K562 (cell line): ENCODE data around the gene RHOF. TPM values are rescaled to one million over a fixed set of nuclear protein-coding genes. Genes with fewer than 3 reads are reported as not detected.

Source experiments
- ERF ChIP-seq: fragments of 450-650 bp; formaldehyde crosslinking; IDR thresholded peaks from 2 replicates; pipeline ENCODE4 v1.4.0; 2020; ENCODE audit warnings: mild to moderate bottlenecking, mixed read lengths
- HIVEP1 ChIP-seq: fragments of 250-450 bp; sonication (Bioruptor Pico); IDR thresholded peaks from 2 replicates; pipeline ENCODE4 v1.4.0; 2020; ENCODE audit warnings: mild to moderate bottlenecking
- KAT7 ChIP-seq: sonication (generic); formaldehyde crosslinking; IDR thresholded peaks from 2 replicates; pipeline ENCODE4 v1.8.0; 2022; ENCODE audit warnings: missing genetic modification reagents, mild to moderate bottlenecking, borderline replicate concordance
- MEF2A ChIP-seq: IDR thresholded peaks from 2 replicates; pipeline ENCODE4 v1.6.1; 2011; ENCODE audit warnings: low read depth, mild to moderate bottlenecking, low read length, moderate library complexity; ENCODE audit not compliant: control insufficient read depth
- POLR2B ChIP-seq: fragments of 450-650 bp; IDR thresholded peaks from 2 replicates; pipeline ENCODE4 v1.6.1; 2018; ENCODE audit warnings: low read depth; ENCODE audit not compliant: partially characterized antibody
- SIN3A ChIP-seq, 2 experiments: fragments of 150-350 bp in 1 of 2; IDR thresholded peaks; 2 replicates each; pipeline ENCODE4 v1.6.1; 2011 to 2016; ENCODE audit warnings: borderline replicate concordance in 2 of 2, low read depth in 2 of 2, low read length in 2 of 2, mild to moderate bottlenecking in 2 of 2, moderate library complexity in 2 of 2; ENCODE audit not compliant: control insufficient read depth in 1 of 2
- STAT5A ChIP-seq: IDR thresholded peaks from 2 replicates; pipeline ENCODE4 v1.6.1; 2012; ENCODE audit warnings: low read length, inconsistent platforms, borderline replicate concordance
- YY1 ChIP-seq, 3 experiments: IDR thresholded peaks; 2 replicates each; pipeline ENCODE4 v1.6.1; 2011; ENCODE audit warnings: low read length in 2 of 3, mild to moderate bottlenecking in 2 of 3, moderate library complexity in 2 of 3, borderline replicate concordance in 1 of 3, control low read depth in 1 of 3, low read depth in 1 of 3; ENCODE audit not compliant: insufficient read depth in 3 of 3, insufficient replicate concordance in 2 of 3, control insufficient read depth in 1 of 3, insufficient read length in 1 of 3; ENCODE audit errors: extremely low read depth in 1 of 3
- ZNF197 ChIP-seq: fragments of 200-800 bp; sonication (Bioruptor generic); IDR thresholded peaks from 2 replicates; pipeline ENCODE4 v1.6.1; 2016; ENCODE audit warnings: low read depth, missing genetic modification characterization, missing compliant biosample characterization
- ZNF232 ChIP-seq: sonication (generic); formaldehyde crosslinking; IDR thresholded peaks from 2 replicates; pipeline ENCODE4 v1.8.0; 2022; ENCODE audit warnings: mild to moderate bottlenecking, missing genetic modification reagents
- ZNF24 ChIP-seq: fragments of 450-650 bp; IDR thresholded peaks from 2 replicates; pipeline ENCODE4 v1.6.1; 2016
- ZNF695 ChIP-seq: fragments of 450-650 bp; formaldehyde crosslinking; IDR thresholded peaks from 2 replicates; pipeline ENCODE4 v1.4.0; 2020; ENCODE audit warnings: mild to moderate bottlenecking, moderate library complexity
- polyA plus RNA-seq, 8 experiments: library from polyadenylated mRNA; depleted of rRNA in 4 of 8; stranded (reverse) in 5 of 8; unstranded in 3 of 8; fragments of >200 nt; fragmentation: Nextera tagmentation in 2 of 8; fragmentation: Illumina TruSeq in 1 of 8; extraction: Ambion mirVana in 2 of 8; extraction: Trizol in 1 of 8; gene quantifications; 2 replicates each; pipeline versions ENCODE4 v1.2.1 to v1.2.3, GENCODE V29; 2011 to 2014; ENCODE audit warnings: inconsistent platforms in 1 of 8, missing spikeins in 1 of 8
- total RNA-seq, 7 experiments: library from RNA; depleted of rRNA in 6 of 7; stranded (reverse); fragments of >200 nt in 6 of 7; fragmentation: Illumina TruSeq in 2 of 7; extraction: Trizol in 2 of 7; gene quantifications; 2 replicates each; pipeline versions ENCODE4 v1.2.1 to v1.2.3, GENCODE V29; 2011 to 2021; ENCODE audit warnings: low replicate concordance in 1 of 7
- TF ChIP-seq, protein P1 (sequence below), 2 experiments: fragments of 450-650 bp; IDR thresholded peaks; 2 replicates each; pipeline ENCODE4 v1.6.1; 2016; ENCODE audit warnings: mild to moderate bottlenecking in 2 of 2, borderline replicate concordance in 1 of 2, low read depth in 1 of 2, moderate library complexity in 1 of 2
- TF ChIP-seq, protein P2 (sequence below): IDR thresholded peaks from 2 replicates; pipeline ENCODE4 v1.6.1; 2012; ENCODE audit warnings: low read depth, low read length, improper control_type of control experiment, borderline replicate concordance

RHOF gene
- total and polyA plus RNA-seq, 9 of the 15 experiments (the other 6 are each of a cell fraction or from before 2014, with no cell fraction given): 0.13 to 10.1 (median 4.0) TPM

DNA sequence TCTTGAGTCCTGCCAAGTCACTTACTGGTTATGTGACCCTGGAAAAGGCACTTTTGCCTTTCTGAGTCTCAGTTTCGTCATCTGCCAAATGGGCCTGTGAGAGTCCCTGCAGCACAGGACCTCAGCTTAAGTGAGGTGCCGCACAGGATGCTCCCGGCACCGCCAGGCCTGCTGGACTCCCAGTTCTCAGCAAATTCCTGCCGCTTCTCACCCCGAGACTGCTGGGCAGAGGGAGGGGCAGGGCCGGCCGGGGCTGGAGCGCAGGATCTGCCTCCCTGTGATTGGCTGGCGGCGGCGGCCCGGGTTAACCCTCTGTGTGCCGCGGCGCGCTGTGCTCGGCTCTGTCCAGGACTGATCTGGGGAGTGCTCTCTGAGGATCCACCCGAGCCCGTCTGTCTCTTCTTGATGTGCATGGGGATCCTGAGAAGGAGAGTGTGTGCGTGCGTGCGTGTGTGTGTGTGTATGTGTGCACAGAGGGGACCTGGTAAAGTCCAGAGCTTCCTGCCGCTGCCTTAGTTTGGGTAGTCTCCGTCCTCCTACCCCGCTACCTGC lies 18.9 kb upstream of the RHOF start (continued):
- TF ChIP-seq, protein P1, sequence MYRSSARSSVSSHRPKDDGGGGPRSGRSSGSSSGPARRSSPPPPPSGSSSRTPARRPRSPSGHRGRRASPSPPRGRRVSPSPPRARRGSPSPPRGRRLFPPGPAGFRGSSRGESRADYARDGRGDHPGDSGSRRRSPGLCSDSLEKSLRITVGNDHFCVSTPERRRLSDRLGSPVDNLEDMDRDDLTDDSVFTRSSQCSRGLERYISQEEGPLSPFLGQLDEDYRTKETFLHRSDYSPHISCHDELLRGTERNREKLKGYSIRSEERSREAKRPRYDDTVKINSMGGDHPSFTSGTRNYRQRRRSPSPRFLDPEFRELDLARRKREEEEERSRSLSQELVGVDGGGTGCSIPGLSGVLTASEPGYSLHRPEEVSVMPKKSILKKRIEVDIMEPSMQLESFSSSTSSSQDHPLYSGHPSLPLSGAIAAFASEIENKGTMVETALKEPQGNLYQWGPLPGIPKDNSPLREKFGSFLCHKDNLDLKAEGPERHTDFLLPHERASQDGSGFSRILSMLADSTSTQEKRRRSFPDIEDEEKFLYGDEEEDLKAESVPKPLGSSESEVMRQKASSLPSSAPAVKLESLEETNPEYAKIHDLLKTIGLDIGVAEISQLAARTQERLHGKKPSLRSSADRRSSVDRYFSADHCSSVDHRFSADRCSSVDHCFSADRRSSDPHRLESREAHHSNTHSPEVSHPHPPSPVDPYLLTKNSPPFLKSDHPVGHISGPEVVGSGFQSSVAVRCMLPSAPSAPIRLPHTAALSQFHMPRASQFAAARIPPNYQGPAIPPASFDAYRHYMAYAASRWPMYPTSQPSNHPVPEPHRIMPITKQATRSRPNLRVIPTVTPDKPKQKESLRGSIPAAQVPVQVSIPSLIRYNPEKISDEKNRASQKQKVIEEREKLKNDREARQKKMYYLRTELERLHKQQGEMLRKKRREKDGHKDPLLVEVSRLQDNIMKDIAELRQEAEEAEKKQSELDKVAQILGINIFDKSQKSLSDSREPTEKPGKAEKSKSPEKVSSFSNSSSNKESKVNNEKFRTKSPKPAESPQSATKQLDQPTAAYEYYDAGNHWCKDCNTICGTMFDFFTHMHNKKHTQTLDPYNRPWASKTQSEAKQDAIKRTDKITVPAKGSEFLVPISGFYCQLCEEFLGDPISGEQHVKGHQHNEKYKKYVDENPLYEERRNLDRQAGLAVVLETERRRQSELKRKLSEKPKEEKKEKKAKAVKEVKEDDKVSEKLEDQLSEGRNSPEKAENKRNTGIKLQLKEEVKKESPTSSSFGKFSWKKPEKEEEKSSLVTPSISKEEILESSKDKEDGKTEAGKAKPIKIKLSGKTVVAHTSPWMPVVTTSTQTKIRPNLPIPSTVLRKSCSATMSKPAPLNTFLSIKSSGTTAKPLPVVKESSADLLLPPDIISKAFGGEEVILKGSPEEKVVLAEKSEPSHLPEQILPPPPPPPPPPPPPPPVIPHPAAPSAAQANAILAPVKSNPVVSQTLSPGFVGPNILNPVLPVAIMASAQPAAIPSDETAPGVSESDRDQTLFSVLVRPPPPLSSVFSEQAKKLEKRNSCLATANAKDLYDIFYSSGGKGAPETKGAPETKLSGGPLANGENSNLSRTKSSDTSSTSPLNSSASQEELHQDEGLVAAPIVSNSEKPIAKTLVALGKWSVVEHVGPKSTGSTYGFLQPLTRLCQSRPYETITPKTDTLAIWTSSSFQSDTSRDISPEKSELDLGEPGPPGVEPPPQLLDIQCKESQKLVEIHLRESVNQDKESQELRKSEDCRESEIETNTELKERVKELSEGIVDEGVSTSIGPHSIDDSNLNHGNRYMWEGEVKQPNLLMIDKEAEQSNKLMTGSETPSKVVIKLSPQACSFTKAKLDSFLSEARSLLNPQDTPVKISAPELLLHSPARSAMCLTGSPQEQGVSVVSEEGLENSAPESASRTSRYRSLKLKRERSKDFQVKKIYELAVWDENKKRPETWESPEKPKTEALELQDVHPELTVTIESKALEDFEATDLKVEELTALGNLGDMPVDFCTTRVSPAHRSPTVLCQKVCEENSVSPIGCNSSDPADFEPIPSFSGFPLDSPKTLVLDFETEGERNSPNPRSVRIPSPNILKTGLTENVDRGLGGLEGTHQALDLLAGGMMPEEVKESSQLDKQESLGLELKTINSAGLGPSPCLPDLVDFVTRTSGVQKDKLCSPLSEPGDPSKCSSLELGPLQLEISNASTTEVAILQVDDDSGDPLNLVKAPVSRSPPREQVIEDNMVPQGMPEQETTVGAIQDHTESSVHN (IDR thresholded peaks at IDR 0.05; ENCODE audit: borderline replicate concordance in 1 of 2, low read depth in 1 of 2): no peak
- TF ChIP-seq POLR2B (no peak), SIN3A (IDR thresholded peaks at IDR 0.05; ENCODE audit: borderline replicate concordance in 2 of 2, control insufficient read depth in 1 of 2, low read depth in 2 of 2, low read length in 2 of 2) (0 out of 4 replicates have a peak, but pooled peaks of 1 of the 2 experiments have one; percentile 7), MEF2A (no peak), ZNF232 (CRISPR knock-in tag) (no peak), ERF (CRISPR knock-in tag) (no peak), ZNF197 (CRISPR knock-in tag) (no peak), STAT5A (no peak), HIVEP1 (CRISPR knock-in tag) (no peak), KAT7 (CRISPR knock-in tag) (no peak), ZNF24 (peak; percentile 92), ZNF695 (CRISPR knock-in tag) (no peak), YY1 (IDR thresholded peaks at IDR 0.05; ENCODE audit: borderline replicate concordance in 1 of 3, control insufficient read depth in 1 of 3, extremely low read depth in 1 of 3, insufficient read depth in 3 of 3, insufficient read length in 1 of 3, insufficient replicate concordance in 2 of 3, low read depth in 1 of 3, low read length in 2 of 3) (no peak)
- TF ChIP-seq, protein P2, sequence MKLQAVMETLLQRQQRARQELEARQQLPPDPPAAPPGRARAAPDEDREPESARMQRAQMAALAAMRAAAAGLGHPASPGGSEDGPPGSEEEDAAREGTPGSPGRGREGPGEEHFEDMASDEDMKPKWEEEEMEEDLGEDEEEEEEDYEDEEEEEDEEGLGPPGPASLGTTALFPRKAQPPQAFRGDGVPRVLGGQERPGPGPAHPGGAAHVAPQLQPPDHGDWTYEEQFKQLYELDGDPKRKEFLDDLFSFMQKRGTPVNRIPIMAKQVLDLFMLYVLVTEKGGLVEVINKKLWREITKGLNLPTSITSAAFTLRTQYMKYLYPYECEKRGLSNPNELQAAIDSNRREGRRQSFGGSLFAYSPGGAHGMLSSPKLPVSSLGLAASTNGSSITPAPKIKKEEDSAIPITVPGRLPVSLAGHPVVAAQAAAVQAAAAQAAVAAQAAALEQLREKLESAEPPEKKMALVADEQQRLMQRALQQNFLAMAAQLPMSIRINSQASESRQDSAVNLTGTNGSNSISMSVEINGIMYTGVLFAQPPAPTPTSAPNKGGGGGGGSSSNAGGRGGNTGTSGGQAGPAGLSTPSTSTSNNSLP: no peak
